Neural crest cell (in vitro differentiated cells): Measurements from ENCODE around the gene MANBA. TPM values are rescaled to one million over a fixed set of nuclear protein-coding genes. Genes with fewer than 3 reads are reported as not detected.

Experiments
- DNase-seq: peaks from one replicate; pipeline ENCODE4 v3.0.0; 2021; ENCODE audit warnings: low read depth, mixed read lengths, low spot score
- H3K27ac Mint-ChIP-seq: one replicate; pipeline ENCODE4 v1.8.0; 2021; ENCODE audit warnings: mild to moderate bottlenecking, mixed read lengths; ENCODE audit not compliant: unreplicated experiment
- H3K27me3 Mint-ChIP-seq: 2 replicates; pipeline ENCODE4 v1.8.0; 2021; ENCODE audit warnings: low read depth, mild to moderate bottlenecking, mixed read lengths
- H3K36me3 Mint-ChIP-seq: 2 replicates; pipeline ENCODE4 v1.8.0; 2021; ENCODE audit warnings: low read depth, mild to moderate bottlenecking, mixed read lengths
- H3K4me1 Mint-ChIP-seq: 2 replicates; pipeline ENCODE4 v1.8.0; 2021; ENCODE audit warnings: mixed read lengths
- H3K4me3 Mint-ChIP-seq: one replicate; pipeline ENCODE4 v1.8.0; 2021; ENCODE audit warnings: mild to moderate bottlenecking, mixed read lengths
- H3K9me3 Mint-ChIP-seq: 2 replicates; pipeline ENCODE4 v1.8.0; 2021; ENCODE audit warnings: mixed read lengths
- CTCF ChIP-seq: fragments of 200-600 bp; sonication (generic); conservative IDR thresholded peaks from 2 replicates; pipeline ENCODE4 v1.5.0; 2021; ENCODE audit warnings: antibody characterized with exemption, mild to moderate bottlenecking
- total RNA-seq: library from RNA; stranded (reverse); gene quantifications from 2 replicates; pipeline ENCODE4 v1.2.1, GENCODE V29; 2021

The MANBA gene
- total RNA-seq, 1 donor from 2014 or later: 18.4 TPM

GRCh38 chr4:102799816-102800215 is 39.0 kb upstream of the MANBA start:
- Mint-ChIP-seq H3K4me1 (no peaks in the 10 kb centered on the region), H3K4me3 (no peak overlapping the region), H3K9me3 (no peaks in the 10 kb centered on the region), H3K36me3 (peaks cover 17% of the 10 kb centered on the region), H3K27me3 (no peaks in the 10 kb centered on the region), H3K27ac (no peak overlapping the region)
- DNase-seq: no peak
- TF ChIP-seq CTCF: no peak

GRCh38 chr4:102794999-102795398 is 34.2 kb upstream of the MANBA start:
- H3K27ac Mint-ChIP-seq: no peak overlapping the region
- H3K4me1 Mint-ChIP-seq: no peaks in the 10 kb centered on the region
- DNase-seq: no peak
- H3K4me3 Mint-ChIP-seq: no peak overlapping the region
- H3K27me3 Mint-ChIP-seq: no peaks in the 10 kb centered on the region
- peaks cover 29% of the 10 kb centered on the region for H3K36me3 Mint-ChIP-seq
- no peak for TF ChIP-seq CTCF
- no peaks in the 10 kb centered on the region for H3K9me3 Mint-ChIP-seq

- no peak for DNase-seq
- no peak for TF ChIP-seq CTCF
- no peak overlapping the region for H3K4me3 Mint-ChIP-seq
- H3K9me3 Mint-ChIP-seq: peaks cover 1% of the 10 kb centered on the region
- peaks cover 32% of the 10 kb centered on the region for H3K36me3 Mint-ChIP-seq
- no peaks in the 10 kb centered on the region for H3K4me1 Mint-ChIP-seq
- no peaks in the 10 kb centered on the region for H3K27me3 Mint-ChIP-seq
- no peak overlapping the region for H3K27ac Mint-ChIP-seq
Measured at GRCh38 chr4:102792361-102792936, 31.7 kb upstream of the MANBA start.

GRCh38 chr4:102791318-102791835 is 30.6 kb upstream of the MANBA start:
- TF ChIP-seq CTCF: no peak
- Mint-ChIP-seq H3K27me3 (no peaks in the 10 kb centered on the region), H3K4me1 (no peaks in the 10 kb centered on the region), H3K27ac (no peak overlapping the region), H3K4me3 (no peak overlapping the region), H3K9me3 (peaks cover 3% of the 10 kb centered on the region), H3K36me3 (peaks cover 32% of the 10 kb centered on the region)
- DNase-seq: no peak

GRCh38 chr4:102789317-102789717 is 28.5 kb upstream of the MANBA start:
- DNase-seq: no peak
- Mint-ChIP-seq H3K27ac (no peak overlapping the region), H3K4me3 (no peak overlapping the region), H3K27me3 (no peaks in the 10 kb centered on the region), H3K4me1 (no peaks in the 10 kb centered on the region), H3K9me3 (peaks cover 3% of the 10 kb centered on the region), H3K36me3 (peaks cover 17% of the 10 kb centered on the region)
- TF ChIP-seq CTCF: no peak
